ENCODE measurements around the gene NPC2.

The NPC2 gene

DNA sequence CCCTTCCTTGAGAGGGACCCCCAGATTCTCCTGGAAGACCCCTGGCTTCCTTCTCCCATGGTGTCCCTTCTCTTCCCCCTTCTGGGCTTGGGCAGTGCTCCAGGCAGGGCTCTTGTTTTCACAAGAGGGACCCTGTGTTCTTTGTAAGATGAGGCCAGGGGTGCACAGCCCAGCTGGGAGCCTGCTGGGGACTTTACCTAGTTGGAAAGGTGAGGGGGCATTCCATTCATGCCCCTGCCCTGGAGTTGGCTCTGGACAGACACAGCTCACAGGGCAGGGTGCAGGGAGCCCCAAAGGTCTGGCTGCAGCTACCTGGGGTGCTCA is 31.7 kb upstream of the NPC2 start:
- no peak for DNase-seq
- Histone ChIP-seq H4K8ac (ENCODE audit: low read length) (no peak overlapping the region), H2BK12ac (ENCODE audit: low read length in 2 of 2) (no peak overlapping the region), H4K91ac (ENCODE audit: low read length) (no peak overlapping the region), H3K79me1 (replicated peaks; ENCODE audit: low read length, poor library complexity, severe bottlenecking) (peaks cover 20% of the 10 kb centered on the region), H3K18ac (ENCODE audit: low read depth in 1 of 2, low read length in 2 of 2) (no peak overlapping the region), H3K27me3 (ENCODE audit: control insufficient read depth in 1 of 2, insufficient read depth in 1 of 2, low read length in 2 of 2) (no peaks in the 10 kb centered on the region), H2BK120ac (ENCODE audit: low read depth, low read length) (no peak overlapping the region), H3K36me3 (ENCODE audit: control insufficient read depth in 1 of 2, insufficient read depth in 2 of 2, low read depth in 1 of 2, low read length in 2 of 2) (peaks cover 84 to 88% of the 10 kb centered on the region in 2 experiments), H3K23ac (ENCODE audit: low read length in 2 of 2) (no peak overlapping the region), H3K4me1 (ENCODE audit: control insufficient read depth, insufficient read depth, low read depth, low read length) (peaks cover 13% of the 10 kb centered on the region), H3K4me3 (ENCODE audit: insufficient read depth in 1 of 2, low read depth in 1 of 2, low read length in 2 of 2) (no peak overlapping the region), H3K4me2 (ENCODE audit: low read length, poor library complexity, severe bottlenecking) (no peak overlapping the region), H3K14ac (ENCODE audit: low read length in 2 of 2) (no peak overlapping the region), H3K27ac (ENCODE audit: low read length, poor library complexity, severe bottlenecking) (no peak overlapping the region), H3K9me3 (ENCODE audit: control insufficient read depth, low read length) (no peaks in the 10 kb centered on the region), H3K4ac (ENCODE audit: low read depth in 1 of 2, low read length in 2 of 2) (no peak overlapping the region), H2AK5ac (ENCODE audit: low read length, severe bottlenecking) (no peak overlapping the region), H2AFZ (ENCODE audit: low read depth, low read length) (no peak overlapping the region), H3K9ac (ENCODE audit: low read length) (no peak overlapping the region), H2BK15ac (ENCODE audit: low read depth, poor library complexity, severe bottlenecking) (no peak overlapping the region), H2BK5ac (ENCODE audit: low read depth, low read length, poor library complexity, severe bottlenecking) (no peak overlapping the region)

DNA sequence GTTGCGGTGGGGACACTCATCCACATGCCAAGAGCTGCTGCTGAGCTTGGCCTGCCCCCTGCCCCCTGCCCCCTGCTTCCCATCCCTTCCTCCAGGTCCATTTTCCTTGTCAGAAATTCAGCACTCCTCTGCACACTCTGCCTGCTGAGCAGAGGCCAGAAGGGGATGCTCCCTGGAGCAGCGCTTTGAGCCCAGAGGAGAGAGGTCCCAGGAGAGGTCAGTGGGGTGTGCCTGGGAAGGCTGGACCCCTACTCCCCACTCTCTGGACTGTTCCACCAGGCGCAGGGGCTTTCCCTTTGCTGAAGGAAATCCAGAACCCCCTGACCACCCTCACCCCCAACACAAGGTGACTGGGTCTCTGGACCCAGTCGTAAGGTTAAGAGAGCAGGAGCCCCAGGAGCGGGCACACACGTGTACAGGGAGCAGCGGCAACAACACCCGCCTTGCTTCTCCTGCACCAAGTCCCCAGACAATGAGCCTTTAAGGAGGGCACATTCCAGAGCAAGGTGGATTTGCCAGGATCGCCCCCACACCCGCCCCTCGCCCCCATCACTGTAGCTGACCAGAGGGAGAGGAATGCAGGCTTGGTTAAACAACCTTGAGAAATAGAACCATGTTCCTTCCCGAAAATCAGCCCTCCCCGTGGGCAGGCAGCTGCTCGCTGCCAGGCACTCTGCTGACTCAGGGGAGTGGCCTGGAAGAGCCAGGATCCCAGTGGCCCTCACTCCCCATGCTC is 31.1 kb upstream of the NPC2 start:
- no peak overlapping the region for H2BK12ac ChIP-seq (ENCODE audit: low read length in 2 of 2)
- H2BK120ac ChIP-seq (ENCODE audit: low read depth, low read length): no peak overlapping the region
- no peak overlapping the region for H3K4ac ChIP-seq (ENCODE audit: low read depth in 1 of 2, low read length in 2 of 2)
- no peak overlapping the region for H2BK5ac ChIP-seq (ENCODE audit: low read depth, low read length, poor library complexity, severe bottlenecking)
- no peak overlapping the region for H3K9ac ChIP-seq (ENCODE audit: low read length)
- no peak overlapping the region for H3K14ac ChIP-seq (ENCODE audit: low read length in 2 of 2)
- no peaks in the 10 kb centered on the region for H3K27me3 ChIP-seq (ENCODE audit: control insufficient read depth in 1 of 2, insufficient read depth in 1 of 2, low read length in 2 of 2)
- DNase-seq: no peak
- H2AK5ac ChIP-seq (ENCODE audit: low read length, severe bottlenecking): no peak overlapping the region
- H3K4me3 ChIP-seq (ENCODE audit: insufficient read depth in 1 of 2, low read depth in 1 of 2, low read length in 2 of 2): no peak overlapping the region
- H4K91ac ChIP-seq (ENCODE audit: low read length): no peak overlapping the region
- H3K4me1 ChIP-seq (ENCODE audit: control insufficient read depth, insufficient read depth, low read depth, low read length): peaks cover 13% of the 10 kb centered on the region
- H3K27ac ChIP-seq (ENCODE audit: low read length, poor library complexity, severe bottlenecking): no peak overlapping the region
- WGBS: 78% methylated on average over 12 of the region's 14 CpGs
- H3K36me3 ChIP-seq (ENCODE audit: control insufficient read depth in 1 of 2, insufficient read depth in 2 of 2, low read depth in 1 of 2, low read length in 2 of 2): peaks cover 82 to 86% of the 10 kb centered on the region in 2 experiments
- H2AFZ ChIP-seq (ENCODE audit: low read depth, low read length): no peak overlapping the region
- no peak overlapping the region for H3K18ac ChIP-seq (ENCODE audit: low read depth in 1 of 2, low read length in 2 of 2)
- H2BK15ac ChIP-seq (ENCODE audit: low read depth, poor library complexity, severe bottlenecking): no peak overlapping the region
- no peak overlapping the region for H4K8ac ChIP-seq (ENCODE audit: low read length)
- H3K79me1 ChIP-seq (replicated peaks; ENCODE audit: low read length, poor library complexity, severe bottlenecking): peaks cover 24% of the 10 kb centered on the region
- H3K23ac ChIP-seq (ENCODE audit: low read length in 2 of 2): no peak overlapping the region
- no peaks in the 10 kb centered on the region for H3K9me3 ChIP-seq (ENCODE audit: control insufficient read depth, low read length)
- no peak overlapping the region for H3K4me2 ChIP-seq (ENCODE audit: low read length, poor library complexity, severe bottlenecking)

DNA sequence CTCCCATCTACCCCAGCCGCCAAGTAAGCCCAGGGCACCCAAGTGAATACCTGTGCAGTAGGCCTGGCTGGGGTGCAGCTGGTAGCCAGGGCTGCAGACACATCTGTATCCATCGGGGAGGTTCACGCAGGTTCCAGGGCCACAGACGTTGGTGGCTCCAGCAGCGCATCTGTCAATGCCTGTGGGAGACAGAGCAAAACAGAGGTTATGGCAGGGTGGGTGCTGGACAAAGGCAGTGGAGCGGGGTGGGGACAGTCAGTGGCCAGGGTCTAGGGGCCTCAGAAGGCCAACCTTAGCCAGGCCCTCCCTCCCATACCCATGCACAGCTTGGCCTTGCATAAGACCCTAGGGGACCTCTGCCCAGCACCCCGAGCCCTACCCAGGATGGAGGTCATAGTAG is 29.6 kb upstream of the NPC2 start:
- no peak overlapping the region for H2BK12ac ChIP-seq (ENCODE audit: low read length in 2 of 2)
- peaks cover 81 to 82% of the 10 kb centered on the region in 2 experiments for H3K36me3 ChIP-seq (ENCODE audit: control insufficient read depth in 1 of 2, insufficient read depth in 2 of 2, low read depth in 1 of 2, low read length in 2 of 2)
- no peak overlapping the region for H2AFZ ChIP-seq (ENCODE audit: low read depth, low read length)
- H3K4me3 ChIP-seq (ENCODE audit: insufficient read depth in 1 of 2, low read depth in 1 of 2, low read length in 2 of 2): no peak overlapping the region
- H3K9ac ChIP-seq (ENCODE audit: low read length): no peak overlapping the region
- H3K4me1 ChIP-seq (ENCODE audit: control insufficient read depth, insufficient read depth, low read depth, low read length): peaks cover 14% of the 10 kb centered on the region
- H2BK120ac ChIP-seq (ENCODE audit: low read depth, low read length): no peak overlapping the region
- no peak overlapping the region for H2BK15ac ChIP-seq (ENCODE audit: low read depth, poor library complexity, severe bottlenecking)
- H4K8ac ChIP-seq (ENCODE audit: low read length): no peak overlapping the region
- H3K23ac ChIP-seq (ENCODE audit: low read length in 2 of 2): no peak overlapping the region
- DNase-seq: no peak
- WGBS: 86% methylated on average over 6 of the region's 7 CpGs
- no peak overlapping the region for H3K4ac ChIP-seq (ENCODE audit: low read depth in 1 of 2, low read length in 2 of 2)
- H3K14ac ChIP-seq (ENCODE audit: low read length in 2 of 2): no peak overlapping the region
- H3K27ac ChIP-seq (ENCODE audit: low read length, poor library complexity, severe bottlenecking): no peak overlapping the region
- H3K27me3 ChIP-seq (ENCODE audit: control insufficient read depth in 1 of 2, insufficient read depth in 1 of 2, low read length in 2 of 2): no peaks in the 10 kb centered on the region
- H3K18ac ChIP-seq (ENCODE audit: low read depth in 1 of 2, low read length in 2 of 2): no peak overlapping the region
- H3K4me2 ChIP-seq (ENCODE audit: low read length, poor library complexity, severe bottlenecking): no peak overlapping the region
- H4K91ac ChIP-seq (ENCODE audit: low read length): no peak overlapping the region
- H2BK5ac ChIP-seq (ENCODE audit: low read depth, low read length, poor library complexity, severe bottlenecking): no peak overlapping the region
- H3K79me1 ChIP-seq (replicated peaks; ENCODE audit: low read length, poor library complexity, severe bottlenecking): peaks cover 24% of the 10 kb centered on the region
- H3K9me3 ChIP-seq (ENCODE audit: control insufficient read depth, low read length): no peaks in the 10 kb centered on the region
- no peak overlapping the region for H2AK5ac ChIP-seq (ENCODE audit: low read length, severe bottlenecking)

DNA sequence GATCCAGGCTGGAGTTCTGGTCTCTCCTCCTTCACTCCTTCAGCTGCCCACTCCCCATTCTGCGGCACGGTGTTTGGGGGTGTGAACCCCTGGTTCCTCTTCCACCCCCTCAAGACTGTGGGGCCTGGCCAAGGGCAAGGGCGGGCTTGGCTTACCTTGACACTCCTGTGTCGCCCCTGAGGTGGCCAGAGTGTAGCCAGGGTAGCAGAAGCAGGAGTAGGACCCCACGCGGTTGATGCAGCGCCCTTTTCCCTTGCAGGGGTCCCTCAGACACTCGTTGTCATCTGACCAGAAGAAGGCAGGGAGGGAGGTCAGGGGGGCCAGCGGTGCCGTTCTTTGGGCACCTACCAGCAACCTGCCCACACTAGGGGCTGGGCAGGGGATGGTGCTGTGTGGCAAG is 28.7 kb upstream of the NPC2 start:
- no peak for DNase-seq
- H2BK120ac ChIP-seq (ENCODE audit: low read depth, low read length): no peak overlapping the region
- no peak overlapping the region for H4K8ac ChIP-seq (ENCODE audit: low read length)
- H3K14ac ChIP-seq (ENCODE audit: low read length in 2 of 2): no peak overlapping the region
- H2BK5ac ChIP-seq (ENCODE audit: low read depth, low read length, poor library complexity, severe bottlenecking): no peak overlapping the region
- 88% methylated on average over 7 of the region's 10 CpGs for WGBS
- no peak overlapping the region for H3K4ac ChIP-seq (ENCODE audit: low read depth in 1 of 2, low read length in 2 of 2)
- H3K79me1 ChIP-seq (replicated peaks; ENCODE audit: low read length, poor library complexity, severe bottlenecking): peaks cover 27% of the 10 kb centered on the region
- no peak overlapping the region for H2BK15ac ChIP-seq (ENCODE audit: low read depth, poor library complexity, severe bottlenecking)
- peaks cover 78 to 80% of the 10 kb centered on the region in 2 experiments for H3K36me3 ChIP-seq (ENCODE audit: control insufficient read depth in 1 of 2, insufficient read depth in 2 of 2, low read depth in 1 of 2, low read length in 2 of 2)
- H4K91ac ChIP-seq (ENCODE audit: low read length): no peak overlapping the region
- H3K27me3 ChIP-seq (ENCODE audit: control insufficient read depth in 1 of 2, insufficient read depth in 1 of 2, low read length in 2 of 2): no peaks in the 10 kb centered on the region
- peaks cover 20% of the 10 kb centered on the region for H3K4me1 ChIP-seq (ENCODE audit: control insufficient read depth, insufficient read depth, low read depth, low read length)
- H3K4me3 ChIP-seq (ENCODE audit: insufficient read depth in 1 of 2, low read depth in 1 of 2, low read length in 2 of 2): no peak overlapping the region
- no peak overlapping the region for H2AK5ac ChIP-seq (ENCODE audit: low read length, severe bottlenecking)
- no peak overlapping the region for H3K9ac ChIP-seq (ENCODE audit: low read length)
- no peak overlapping the region for H2BK12ac ChIP-seq (ENCODE audit: low read length in 2 of 2)
- no peaks in the 10 kb centered on the region for H3K9me3 ChIP-seq (ENCODE audit: control insufficient read depth, low read length)
- no peak overlapping the region for H3K27ac ChIP-seq (ENCODE audit: low read length, poor library complexity, severe bottlenecking)
- H3K18ac ChIP-seq (ENCODE audit: low read depth in 1 of 2, low read length in 2 of 2): no peak overlapping the region
- H3K23ac ChIP-seq (ENCODE audit: low read length in 2 of 2): no peak overlapping the region
- H2AFZ ChIP-seq (ENCODE audit: low read depth, low read length): no peak overlapping the region
- no peak overlapping the region for H3K4me2 ChIP-seq (ENCODE audit: low read length, poor library complexity, severe bottlenecking)

Data from mesenchymal stem cell (in vitro differentiated cells and primary cell).